ENCODE data around the gene PDZD2.
"Not testable (repeated sequence)": the region's sequence is repeated elsewhere in the genome, so short reads cannot be mapped to it uniquely, and the experiment has no call there.

PDZD2 gene

DNA sequence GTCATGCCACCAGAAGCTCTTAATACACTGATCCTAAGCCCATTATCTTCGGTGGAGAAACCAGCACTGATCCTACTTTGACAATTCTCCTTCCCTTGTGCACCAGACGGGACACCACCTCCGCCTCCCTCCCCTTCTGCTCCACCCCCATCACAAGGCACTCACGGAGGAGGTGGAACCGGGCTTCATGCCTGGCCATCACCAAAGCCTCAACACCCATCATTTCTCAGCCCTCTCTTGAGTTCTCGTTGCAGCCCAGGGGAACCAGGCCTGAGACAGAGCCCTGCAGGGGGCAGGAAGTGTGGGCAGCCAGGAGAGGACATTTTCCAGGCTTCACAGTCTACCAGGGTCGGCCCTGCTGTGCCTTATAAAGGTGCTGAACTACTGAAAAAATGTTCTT is 374.7 kb downstream of the PDZD2 start:
- DNase-seq (ENCODE audit: low read depth in 2 of 2), result no peak

DNA sequence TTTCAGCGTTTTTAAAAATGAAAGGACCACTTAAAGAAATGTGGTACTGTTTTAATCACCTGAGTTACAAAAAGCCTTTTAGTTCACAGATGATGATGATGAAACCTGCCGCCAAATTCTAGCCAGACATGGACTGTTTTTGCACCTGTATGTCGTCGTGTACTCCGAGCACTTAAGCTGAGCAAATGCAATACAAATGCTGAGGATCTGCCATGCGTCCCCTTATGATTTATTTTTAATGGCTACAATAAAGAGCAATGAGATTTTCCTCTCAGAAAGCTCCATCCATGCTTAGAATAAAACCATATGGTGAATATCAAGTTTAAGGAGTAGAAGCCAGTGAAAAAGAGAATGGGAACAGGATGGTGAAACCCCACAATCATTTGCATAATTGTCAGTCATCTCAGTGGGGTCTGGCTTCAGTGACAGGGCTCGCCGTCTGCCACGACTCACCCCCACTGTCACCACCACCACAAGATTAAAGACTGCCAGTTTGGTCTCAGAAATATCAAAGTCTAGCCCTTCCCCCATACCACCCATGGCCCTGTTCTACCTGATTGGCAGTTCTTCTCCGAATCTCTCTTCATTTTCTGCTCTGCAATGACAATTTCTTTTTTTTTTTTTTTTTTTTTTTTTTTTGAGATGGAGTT is 375.3 kb downstream of the PDZD2 start:
- DNase-seq (ENCODE audit: low read depth in 2 of 2), result no peak

GRCh38 chr5:32015262-32015661 is 376.3 kb downstream of the PDZD2 start:
- not testable (repeated sequence) for DNase-seq (ENCODE audit: low read depth in 2 of 2)

DNA sequence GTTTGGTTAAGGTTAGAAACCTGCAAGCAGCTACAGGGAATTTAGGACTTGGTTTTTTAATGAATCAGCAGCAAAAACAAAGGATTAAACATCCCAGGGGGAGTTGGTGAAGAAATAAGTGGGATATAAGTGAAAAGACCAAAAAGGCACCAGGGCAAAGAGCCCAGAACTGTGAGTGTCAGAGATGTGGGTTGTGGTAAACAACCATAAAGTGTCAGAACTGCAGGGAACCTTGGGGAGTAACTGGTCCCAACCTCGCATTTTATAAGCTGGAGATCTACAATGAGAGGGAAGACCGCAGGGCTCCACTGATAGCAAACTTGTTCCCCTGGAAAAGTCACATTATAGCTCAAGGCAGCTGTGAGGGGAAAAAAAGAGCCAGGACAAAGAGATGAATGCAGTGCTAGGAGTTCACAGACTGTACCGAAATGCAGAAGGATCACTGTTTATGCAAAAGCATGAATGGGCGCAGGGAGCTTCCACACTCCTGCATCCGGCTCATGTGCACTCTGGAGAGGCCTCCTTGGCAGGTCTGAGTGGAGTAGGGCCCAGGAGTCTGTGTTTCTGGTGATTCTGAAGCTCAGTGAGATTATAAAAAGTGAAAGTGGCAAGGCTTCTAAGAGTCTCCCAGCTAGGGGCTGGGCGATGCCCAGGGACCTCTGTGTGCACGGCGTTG is 378.9 kb downstream of the PDZD2 start:
- DNase-seq (ENCODE audit: low read depth in 2 of 2), result no peak

DNA sequence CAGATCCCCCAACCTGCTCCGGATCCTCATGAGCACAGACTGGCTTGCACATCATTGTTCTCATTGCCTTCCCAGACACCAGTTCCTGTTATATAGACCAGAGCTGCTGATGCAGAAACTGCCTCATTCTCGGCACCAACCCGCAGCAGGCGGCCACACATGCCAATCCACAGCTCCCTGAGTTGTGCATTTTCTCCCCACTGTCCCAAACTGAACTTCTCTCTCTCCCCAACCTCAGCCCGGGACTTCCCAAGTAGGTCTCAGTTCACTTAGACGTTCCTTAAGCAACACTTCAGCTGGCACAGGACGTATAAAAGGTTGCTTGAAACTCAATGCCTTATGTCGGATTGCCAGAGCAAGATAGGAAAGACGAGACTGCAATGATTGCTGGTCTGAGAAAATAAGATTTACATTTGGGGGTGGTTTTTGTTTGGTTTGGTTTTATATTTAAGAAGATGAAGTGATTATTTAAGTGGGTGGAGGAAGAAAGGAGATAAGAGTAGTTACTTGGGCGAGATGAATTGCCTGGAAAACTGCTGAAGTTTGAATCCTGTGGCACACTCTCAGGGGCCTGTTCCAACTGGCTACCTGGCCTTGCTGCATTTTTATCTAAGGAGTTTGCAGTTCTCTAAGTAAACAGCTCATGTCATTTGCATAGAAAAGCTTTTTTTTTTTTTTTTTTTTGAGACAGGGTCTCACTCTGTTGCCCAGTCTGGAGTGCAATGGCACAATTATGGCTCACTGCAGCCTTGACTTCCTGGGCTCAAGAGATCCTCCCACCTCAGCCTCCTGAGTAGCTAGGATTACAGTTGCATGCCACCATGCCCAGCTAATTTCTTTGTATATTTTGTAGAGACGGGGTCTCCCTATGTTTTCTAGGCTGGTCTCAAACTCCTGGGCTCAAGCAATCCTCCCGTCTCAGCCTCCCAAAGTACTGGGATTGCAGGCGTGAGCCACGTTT is 379.8 kb downstream of the PDZD2 start:
- no peak for DNase-seq (ENCODE audit: low read depth in 2 of 2)

DNA sequence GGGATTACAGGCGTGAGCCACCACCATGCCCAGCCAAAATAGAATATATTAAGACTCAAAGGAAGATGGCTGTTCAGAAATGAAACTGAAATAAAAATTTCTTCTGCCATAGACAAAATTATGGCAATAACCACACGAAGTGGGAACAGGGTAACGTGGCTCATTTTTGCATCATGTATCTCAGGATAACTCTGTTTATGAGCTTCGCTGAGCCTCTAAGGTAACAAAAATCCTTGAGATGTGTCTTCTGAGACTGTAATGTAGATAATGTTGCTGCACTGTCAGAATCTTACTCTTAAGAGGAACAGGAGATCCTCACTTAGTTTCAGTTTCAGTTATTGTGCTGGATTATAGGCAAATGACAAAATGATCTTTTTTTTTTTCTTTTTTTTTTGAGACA is 381.3 kb downstream of the PDZD2 start:
- no peak for DNase-seq (ENCODE audit: low read depth in 2 of 2)

- no peak for DNase-seq (ENCODE audit: low read depth in 2 of 2)
Measured at GRCh38 chr5:32020946-32021345, 382.0 kb downstream of the PDZD2 start.

DNA sequence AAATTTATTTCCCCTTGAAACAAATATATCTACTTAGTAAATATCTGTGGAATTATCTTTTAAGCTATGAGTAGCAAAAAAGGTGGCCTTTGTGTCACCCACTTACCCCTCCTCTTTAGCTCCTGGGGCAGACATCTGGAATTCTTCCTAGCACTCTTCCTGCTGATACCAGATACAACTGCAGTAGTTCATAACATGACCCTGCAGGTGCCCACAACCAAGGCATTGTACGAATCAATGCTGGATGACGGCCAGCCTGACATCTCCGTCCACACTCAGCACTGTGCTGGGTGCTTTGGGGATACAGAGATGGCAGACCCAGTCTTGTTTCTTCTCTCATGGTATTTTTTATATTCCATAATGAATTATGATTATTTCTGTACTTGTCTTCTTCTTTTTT is 382.8 kb downstream of the PDZD2 start:
- no peak for DNase-seq (ENCODE audit: low read depth in 2 of 2)

DNA sequence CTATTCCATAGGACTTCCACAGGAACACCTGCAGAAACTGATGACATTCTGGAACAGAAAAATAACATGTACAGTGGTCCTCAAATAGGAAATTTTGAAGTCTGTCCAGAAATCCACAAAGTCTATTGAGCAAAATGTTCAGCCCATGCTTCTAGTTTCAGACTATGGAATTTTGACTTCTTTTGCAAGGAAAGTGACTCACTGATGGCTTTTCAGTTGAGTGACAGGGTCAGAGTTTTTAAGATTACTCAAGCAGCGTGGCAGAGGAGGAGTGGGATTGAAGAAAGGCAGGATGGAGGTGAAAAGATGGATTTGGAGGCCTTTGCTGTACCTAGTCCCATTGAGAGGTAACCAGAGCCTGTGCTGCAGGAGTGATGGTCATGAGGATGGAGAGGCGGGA is 383.7 kb downstream of the PDZD2 start:
- DNase-seq (ENCODE audit: low read depth in 2 of 2), result no peak

- DNase-seq (ENCODE audit: low read depth in 2 of 2), result no peak
Measured at GRCh38 chr5:32023816-32024215, 384.9 kb downstream of the PDZD2 start.

DNA sequence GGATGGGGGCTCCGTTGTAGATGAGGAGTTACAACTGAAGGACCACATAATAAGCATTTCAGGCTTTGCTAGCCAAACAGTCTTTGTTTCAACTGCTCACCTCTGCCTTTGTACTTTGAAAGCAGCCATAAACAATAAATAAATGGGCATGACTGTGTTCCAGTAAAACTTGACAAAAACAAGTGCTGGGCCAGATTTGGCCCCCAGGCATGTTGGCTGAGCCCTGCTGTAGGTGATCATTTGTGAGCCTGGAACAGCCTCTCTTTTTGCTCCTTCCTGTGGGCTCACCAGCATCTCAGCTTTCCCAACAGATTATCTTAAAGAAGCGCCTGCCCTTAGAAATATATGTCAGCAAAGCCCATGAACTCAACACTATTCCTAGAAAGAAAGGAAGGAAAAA is 385.8 kb downstream of the PDZD2 start:
- DNase-seq (ENCODE audit: low read depth in 2 of 2), result no peak

DNA sequence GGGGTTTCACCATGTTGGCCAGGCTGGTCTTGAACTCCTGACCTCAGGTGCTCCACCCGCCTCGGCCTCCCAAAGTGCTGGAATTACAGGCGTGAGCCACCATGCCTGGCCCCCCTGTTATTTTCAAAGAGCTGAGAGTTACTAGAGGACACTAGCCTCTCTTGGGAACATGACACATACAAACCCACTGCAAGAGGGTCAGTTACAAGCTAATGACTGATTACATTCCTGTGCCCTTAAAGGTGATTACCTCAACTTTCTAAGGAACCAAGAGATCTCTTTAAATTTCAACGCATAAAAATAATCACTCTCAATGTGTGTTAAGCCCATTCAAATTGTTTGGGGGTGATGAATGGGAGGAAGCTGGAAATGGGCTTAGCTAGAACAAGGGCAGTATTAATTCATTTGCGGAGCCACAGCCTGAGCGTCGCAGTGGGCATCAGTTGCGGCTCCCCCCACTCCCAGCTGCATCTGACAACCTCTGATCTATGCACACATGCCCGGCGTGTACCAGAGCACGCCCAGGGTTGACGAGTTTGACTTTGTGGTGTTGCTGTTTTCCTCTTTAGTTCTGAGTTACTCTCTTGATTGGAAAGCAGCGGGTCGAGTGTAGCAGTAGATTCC is 388.3 kb downstream of the PDZD2 start:
- DNase-seq (ENCODE audit: low read depth in 2 of 2), result no peak

GRCh38 chr5:32027717-32028458 is 389.0 kb downstream of the PDZD2 start:
- DNase-seq (ENCODE audit: low read depth in 2 of 2), result no peak

DNA sequence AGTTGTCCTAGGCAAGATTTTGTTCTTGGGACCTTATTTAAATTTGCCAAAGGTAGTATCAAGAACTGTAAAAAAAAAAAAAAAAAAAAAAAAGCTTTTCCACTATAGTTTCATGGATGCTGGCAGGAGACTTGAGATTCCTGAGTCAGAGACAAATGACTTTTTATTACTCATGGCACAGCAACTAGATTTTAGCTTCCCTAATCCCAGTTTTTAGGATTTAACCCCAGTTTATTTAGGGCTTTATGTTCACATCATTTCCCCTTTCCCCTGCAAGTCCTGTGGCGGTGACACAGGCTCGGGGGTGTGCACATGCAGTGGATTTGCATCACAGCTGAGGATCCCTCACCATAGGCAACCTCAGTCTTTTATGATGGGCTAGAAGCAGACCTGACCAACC is 390.3 kb downstream of the PDZD2 start:
- DNase-seq (ENCODE audit: low read depth in 2 of 2), result no peak

- DNase-seq (ENCODE audit: low read depth in 2 of 2), result no peak
Measured at GRCh38 chr5:32029781-32030180, 390.9 kb downstream of the PDZD2 start.

- DNase-seq (ENCODE audit: low read depth in 2 of 2), result no peak
Measured at GRCh38 chr5:32030222-32030621, 391.3 kb downstream of the PDZD2 start.

GRCh38 chr5:32030686-32031085 is 391.8 kb downstream of the PDZD2 start:
- no peak for DNase-seq (ENCODE audit: low read depth in 2 of 2)

DNA sequence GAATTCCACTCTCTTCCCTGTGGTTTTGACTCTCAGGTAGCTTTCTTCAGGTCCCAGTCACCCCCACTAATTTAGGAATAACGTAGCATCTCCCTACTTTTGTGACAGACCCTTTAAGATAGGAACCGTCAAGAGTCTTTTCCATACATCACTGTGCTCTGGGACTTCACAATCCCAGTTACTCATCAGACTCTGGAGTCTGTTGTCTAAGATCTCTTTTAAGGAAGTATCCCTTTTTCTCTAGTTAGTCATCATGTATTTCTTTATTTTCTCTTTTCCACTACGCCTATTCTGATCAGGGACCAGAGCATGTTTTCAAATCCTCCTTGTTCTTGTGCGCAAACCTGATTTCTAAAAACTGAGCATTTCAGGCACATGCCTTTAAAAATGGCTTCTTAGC is 392.2 kb downstream of the PDZD2 start:
- no peak for DNase-seq (ENCODE audit: low read depth in 2 of 2)

- no peak for DNase-seq (ENCODE audit: low read depth in 2 of 2)
Measured at GRCh38 chr5:32038523-32038922, 399.6 kb downstream of the PDZD2 start.

DNA sequence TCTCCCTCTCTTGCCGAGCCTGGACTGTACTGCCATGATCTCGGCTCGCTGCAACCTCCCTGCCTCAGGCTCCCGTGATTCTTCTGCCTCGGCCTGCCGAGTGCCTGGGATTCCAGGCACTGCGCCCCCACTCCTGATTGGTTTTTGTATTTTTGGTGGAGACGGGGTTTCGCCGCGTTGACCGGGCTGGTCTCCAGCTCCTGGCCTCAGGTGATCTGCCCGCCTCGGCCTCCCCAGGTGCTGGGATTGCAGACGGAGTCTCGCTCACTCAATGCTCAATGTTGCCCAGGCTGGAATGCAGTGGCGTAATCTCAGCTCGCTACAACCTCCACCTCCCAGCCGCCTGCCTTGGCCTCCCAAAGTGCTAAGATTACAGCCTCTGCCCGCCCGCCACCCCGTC is 400.2 kb downstream of the PDZD2 start:
- not testable (repeated sequence) for DNase-seq (ENCODE audit: low read depth in 2 of 2)

DNA sequence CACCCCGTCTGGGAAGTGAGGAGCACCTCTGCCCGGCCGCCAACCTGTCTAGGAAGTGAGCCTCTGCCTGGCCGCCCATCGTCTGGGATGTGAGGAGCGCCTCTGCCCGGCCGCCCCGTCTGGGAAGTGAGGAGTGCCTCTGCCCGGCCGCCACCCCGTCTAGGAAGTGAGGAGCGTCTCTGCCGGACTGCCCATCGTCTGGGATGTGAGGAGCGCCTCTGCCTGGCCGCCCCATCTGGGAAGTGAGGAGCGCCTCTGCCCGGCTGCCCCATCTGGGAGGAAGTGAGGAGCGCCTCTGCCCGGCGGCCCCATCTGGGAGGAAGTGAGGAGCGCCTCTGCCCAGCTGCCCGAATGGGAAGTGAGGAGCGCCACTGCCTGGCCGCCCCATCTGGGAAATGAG is 400.7 kb downstream of the PDZD2 start:
- not testable (repeated sequence) for DNase-seq (ENCODE audit: low read depth in 2 of 2)
